ENCODE data around the gene MGARP. TPM values are rescaled to one million over a fixed set of nuclear protein-coding genes. Genes with fewer than 3 reads are reported as not detected.

MGARP gene
- total RNA-seq, 1 donor from 2014 or later = 0.68 TPM

DNA sequence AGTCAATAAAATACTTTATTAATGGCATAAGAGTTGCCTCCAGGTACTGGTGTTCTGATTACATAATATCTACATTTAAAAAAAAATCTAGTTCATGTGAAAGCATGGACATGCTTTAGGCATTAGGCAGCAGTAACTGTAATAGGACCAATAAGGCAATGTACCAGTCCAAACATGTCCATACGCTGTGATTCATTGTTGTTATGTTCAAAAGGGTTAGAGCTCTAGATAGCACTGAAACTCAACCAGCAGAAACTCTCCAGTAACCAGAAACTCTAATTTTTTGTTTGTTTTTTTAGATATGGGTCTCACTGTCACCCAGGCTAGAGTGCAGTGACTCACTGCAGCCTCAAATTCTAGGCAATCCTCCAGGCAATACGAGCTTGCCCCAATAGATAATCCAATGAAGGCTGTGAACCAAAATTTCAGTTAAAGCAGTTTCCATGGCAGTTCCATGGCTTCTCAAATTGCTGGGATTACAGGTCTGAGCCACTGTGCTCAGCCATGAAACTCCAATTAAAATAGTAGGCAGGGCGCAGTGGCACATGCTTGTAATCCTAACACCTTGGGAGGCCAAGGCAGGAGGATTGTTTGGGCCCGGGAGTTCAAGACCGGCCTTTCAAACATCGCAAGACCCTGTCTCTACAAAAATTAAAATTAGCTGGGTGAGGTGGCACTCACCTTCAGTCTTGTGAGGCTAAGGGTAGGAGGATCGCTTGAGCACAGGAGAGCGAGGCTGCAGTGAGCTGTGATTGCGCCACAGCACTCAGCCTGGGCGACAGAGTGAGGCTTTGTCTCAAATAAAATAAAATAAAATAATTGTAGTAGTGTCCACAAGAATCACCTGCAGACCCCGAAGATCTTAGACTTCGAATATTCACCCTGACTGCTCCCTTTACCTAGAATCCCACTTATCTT lies 36.3 kb downstream of the MGARP start:
- peak; percentile 28 for DNase-seq

DNA sequence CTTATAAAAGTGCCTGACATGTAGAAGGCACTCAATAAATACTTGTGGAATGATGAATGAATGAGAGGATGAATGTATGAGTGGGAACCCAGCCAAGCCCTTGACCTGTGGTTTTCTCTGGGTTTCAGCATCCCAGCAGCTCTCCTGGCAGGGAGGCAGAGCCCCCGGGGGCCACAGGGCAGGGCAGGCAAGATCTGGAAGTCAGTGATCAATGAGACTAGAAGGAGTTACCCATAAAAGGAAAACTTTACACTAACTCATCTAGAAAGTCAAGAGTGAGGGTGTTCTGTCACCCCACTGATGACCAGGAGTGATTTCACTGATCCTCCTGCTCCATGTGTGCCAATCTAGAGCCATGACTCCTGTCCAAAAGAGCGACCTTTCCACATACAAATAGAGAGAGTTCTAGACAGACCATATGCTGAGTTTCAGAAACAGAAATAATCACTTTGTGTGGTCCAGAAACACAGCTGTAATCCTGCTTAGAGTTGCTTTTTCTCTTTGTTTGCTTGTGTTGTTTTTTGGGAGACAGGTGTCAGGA lies 37.4 kb downstream of the MGARP start:
- no peak for DNase-seq

DNA sequence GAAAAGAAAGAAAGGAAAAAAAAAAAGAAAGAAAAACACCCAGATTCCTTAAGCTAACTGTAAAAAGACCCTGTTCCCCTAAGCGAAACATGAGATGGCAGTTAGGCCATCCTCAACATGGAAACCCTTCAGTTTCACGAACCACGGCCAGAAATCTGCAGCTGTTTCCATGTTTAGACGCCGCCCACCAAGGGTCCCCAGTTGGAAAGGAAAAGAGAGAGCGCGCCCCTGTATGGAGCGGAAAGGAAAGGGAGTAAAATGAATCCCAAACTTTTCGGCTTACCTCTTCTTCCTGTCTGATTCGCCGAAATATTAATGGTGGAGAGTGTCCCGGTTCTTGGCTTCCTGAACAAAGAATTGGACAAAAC lies 38.3 kb downstream of the MGARP start:
- no peak for DNase-seq

DNA sequence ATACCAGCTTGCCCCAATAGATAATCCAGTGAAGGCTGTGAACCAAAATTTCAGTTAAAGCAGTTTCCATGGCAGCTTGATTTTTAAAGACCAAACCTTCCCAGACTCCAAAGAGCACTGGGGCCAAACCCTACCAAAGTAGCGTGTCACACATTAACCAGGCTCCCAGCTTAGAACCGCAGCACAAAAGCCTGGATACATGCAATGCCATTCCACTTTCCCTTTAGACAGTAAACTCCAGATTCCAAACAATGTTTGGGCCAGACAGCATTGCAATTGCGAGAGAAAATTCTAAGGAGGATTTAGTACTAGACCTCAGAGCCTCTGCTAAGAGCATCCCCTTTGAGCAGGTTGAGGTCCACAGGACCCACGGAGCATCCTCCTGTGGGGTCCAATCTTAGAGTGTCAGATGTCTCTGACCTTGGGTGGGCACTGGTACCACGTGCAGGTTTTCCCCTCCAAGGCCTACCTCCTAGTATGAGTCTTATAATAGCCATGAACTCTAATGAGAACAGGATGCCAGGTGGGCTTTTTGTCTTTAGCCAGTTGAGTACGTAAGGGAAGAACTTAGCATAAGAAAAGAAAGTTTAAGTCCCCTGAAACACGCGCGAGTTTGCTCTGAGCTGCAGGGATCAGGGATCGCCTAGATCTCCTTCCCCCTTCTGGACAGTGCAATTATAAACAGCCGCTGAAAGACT lies 38.8 kb downstream of the MGARP start:
- no peak for DNase-seq

DNA sequence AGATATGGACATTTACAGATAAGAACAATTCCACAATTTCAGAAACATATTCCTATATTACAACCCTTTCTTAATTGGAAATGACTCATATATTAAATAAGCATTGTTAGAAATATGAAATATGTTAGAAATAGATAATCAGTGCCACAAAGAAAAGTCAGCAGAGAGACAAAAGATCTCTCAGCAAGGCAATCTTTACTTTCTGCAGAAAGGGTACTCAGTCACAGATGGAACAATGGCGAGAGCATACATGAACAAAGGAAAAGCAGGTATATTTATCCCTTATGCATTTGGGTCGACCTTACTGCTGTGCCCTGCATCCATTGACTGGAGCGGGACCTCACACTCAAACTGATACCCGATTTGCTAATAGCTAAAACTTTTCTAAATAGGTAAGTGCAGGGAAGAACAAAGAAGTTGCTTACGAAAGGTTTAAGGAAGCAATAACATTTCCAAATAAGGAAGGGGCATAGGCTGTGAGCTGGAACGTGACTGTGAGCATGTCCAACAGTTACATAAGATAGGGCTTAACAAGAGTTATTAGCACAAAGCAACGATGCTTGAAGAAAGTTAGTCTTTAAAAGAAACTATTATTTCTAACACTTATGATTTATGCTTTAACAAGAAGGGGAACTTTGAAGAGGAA lies 40.8 kb downstream of the MGARP start:
- no peak for DNase-seq

DNA sequence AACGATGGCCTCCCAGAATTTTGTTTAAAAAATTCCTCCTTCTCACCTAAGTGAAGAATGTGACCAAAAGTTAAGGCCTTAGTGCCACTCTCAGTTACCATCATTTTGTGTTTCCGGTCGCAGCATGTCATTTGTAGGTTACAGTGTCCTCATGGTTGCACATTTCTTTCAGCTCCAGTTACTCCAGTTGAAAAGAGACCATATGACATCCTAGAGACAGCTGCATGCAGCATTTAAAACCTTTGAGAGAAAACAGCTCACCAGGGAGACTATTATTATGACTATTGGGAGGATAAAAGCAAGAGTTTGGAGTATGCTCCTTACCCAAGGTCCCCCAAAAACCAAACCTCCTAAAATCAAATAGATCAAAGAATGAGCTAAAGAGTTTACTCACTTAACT lies 45.8 kb downstream of the MGARP start:
- no peak for DNase-seq

DNA sequence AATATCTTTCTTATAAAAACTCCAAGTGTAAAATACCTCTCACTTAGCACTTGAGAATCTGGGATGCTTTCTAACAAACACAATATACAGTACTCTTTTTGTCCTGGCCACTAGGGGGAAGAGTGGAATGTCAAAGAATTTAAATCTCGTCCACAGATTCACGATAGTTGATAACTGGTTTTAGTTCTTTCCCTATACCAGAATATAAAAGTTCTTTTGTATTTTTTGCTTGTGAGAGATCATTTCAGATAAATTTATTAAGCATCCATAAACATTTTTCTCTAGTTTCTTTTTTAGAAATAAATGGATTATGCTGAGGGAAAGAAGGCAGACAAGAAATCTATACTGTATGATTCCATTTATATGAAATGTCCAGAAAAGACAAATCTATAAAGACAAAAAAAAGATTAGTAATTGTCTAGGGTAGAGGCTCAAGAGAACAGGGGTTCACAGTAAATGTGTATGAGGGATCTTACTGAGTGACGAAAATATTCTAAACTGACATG lies 50.4 kb downstream of the MGARP start:
- peak; percentile 73 for DNase-seq

DNA sequence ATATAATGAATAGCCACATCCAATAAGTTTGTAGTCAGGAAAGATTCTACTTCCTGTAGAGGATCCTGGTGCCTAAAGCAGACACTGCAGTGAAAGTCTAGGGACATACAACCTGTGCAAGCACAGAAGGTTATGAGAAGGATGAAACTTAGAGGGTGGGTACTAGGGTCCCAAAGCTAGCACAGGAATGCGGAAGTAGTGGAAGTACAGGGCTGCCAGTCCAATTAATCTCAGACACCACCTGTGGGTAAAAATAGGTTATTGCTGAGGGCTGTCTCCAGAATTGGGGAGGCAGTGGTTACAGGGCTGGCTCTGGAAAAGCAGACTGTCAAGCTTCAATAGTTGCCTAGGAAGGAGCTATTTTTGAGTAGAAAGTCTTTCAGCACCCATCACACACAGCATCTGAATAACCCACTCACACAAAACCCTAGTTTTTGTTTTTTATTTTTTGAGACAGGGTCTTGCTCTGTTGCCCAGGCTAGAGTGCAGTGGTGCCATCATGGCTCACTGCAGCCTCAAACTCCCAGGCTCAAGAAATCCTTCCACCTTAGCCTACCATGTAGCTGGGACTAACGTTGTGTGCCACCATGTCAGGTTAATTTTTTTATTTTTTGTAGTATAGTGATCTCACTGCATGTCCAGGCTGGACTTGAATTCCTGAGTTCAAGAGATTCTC lies 52.2 kb downstream of the MGARP start:
- peak; percentile 22 for DNase-seq

DNA sequence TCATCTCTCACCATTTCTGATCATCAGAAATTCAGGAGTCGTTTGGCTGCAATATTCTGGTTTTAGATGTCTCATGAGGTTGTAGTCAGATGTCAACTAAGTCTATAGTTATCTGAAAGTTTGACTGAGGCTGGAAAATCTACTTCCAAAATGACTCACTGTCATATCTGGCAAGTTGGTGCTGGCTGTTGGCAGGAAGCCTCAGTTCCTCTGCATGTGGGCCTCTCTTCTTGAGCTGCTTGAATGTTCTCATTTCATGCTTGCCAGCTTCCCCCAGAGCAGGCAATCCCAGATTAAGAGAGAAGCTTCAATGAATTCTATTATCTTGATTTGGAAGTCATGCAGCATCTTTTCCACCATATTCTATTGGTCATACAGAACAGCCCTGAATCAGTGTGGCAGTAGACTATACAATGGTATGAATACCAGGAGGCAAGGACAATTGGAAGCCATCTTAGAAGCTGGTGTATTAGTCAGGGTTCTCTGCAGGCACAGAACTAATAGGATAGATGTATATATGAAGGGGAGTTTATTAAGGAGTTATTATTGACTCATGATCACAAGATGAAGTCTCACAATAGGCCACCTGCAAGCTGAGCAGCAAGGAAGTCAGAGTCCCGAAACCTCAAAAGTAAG lies 56.2 kb downstream of the MGARP start:
- peak; percentile 34 for DNase-seq

DNA sequence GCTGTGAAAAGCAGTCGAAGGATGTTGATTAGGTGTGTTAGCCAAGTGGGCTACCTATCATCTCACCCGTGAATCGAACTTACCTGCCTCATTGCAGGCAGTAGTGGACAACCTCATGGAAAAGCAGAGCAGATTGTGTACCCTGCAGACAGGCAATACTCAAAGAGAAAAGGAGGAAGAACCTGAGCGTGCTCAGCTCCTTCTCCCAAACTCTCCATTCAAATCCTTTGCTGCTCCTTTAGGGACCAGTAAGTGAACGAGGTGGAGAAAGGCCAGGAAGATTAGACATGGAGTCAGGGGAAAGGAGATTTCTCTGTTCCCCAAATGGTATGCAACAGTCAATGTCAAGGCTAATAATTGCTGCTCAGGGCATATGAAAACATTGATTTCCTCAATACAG lies 57.8 kb downstream of the MGARP start:
- DNase-seq = no peak

DNA sequence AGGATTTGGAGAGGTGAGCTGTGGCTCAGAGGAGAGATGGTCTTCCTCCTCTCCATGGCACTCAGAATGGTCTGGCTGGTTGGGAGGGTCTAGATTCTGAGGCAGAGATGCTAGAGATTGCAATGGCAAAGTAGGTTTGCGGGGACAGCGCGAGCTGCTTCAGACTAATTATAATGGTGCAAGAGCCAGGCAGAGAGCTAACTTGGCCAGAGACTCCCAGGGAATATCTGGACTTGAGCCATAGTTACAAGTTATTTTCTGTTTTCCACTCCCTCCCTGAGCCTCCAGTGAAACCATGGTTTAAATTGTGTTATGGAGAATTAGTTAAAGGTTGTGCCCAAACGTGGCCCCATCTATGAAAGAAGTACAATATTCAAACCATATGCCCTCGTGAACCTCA lies 58.3 kb downstream of the MGARP start:
- no peak for DNase-seq

DNA sequence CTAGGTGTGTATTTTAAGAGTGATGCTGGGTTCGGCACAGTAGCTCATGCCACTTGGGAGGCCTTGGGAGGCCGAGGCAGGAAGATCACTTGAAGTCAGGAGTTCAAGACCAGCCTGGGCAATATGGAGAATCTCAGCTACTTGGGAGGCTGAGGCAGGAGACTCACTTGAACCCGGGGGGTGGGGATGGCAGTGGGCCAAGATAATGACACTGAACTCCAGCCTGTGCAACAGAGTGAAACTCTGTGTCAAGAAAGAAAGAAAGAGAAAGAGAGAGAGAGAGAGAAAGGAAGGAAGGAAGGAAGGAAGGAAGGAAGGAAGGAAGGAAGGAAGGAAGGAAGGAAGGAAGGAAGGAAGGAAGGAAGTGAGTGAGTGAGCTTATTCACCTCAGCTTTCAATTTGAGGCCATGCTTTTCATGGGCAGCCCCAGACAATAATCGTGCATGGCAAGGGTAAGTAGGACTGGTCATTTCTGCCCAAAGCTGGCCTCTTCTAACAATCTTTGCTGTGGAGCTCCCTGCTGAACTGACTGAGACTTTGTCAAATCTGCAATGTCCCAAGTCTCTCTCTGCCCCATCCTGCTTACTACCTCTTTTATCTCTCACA lies 60.5 kb downstream of the MGARP start:
- no peak for DNase-seq

Other genes with a start within 250 kb of the MGARP start
- 52.8 and 54.9 TPM in 2 replicates for gene ELF2, start 103.0 kb downstream of the MGARP start, total RNA-seq
- 23.7 and 34.6 TPM in 2 replicates for gene NAA15, start 21.3 kb upstream of the MGARP start, total RNA-seq
- gene NDUFC1, start 22.3 kb upstream of the MGARP start, total RNA-seq = 43.2 and 49.2 TPM in 2 replicates
- gene RAB33B, start 173.9 kb upstream of the MGARP start, total RNA-seq = 19.3 and 27.1 TPM in 2 replicates

All from dermis blood vessel endothelial cell (primary cell).